Epidermal melanocyte (primary cell): Measurements from ENCODE around the gene PDHX.
A peak's percentile ranks its signal among the peaks of the same experiment; 100 is the strongest.

Experiments used
- DNase-seq: peaks from one replicate; pipeline ENCODE4 v3.0.0; 2011; ENCODE audit warnings: low spot score; ENCODE audit not compliant: insufficient read length

PDHX gene

GRCh38 chr11:34988294-34989255, 72.2 kb downstream of the PDHX start:
- no peak for DNase-seq

GRCh38 chr11:34990916-34991315, 74.5 kb downstream of the PDHX start:
- DNase-seq: no peak

- DNase-seq: no peak
These were observed 78.4 kb downstream of the PDHX start for GRCh38 chr11:34994854-34995253.

GRCh38 chr11:34996958-34997357, 80.5 kb downstream of the PDHX start:
- DNase-seq: no peak

- DNase-seq: peak; percentile 44
These were observed 81.6 kb downstream of the PDHX start for GRCh38 chr11:34997952-34998528.

- DNase-seq: no peak
These were observed 83.0 kb downstream of the PDHX start for GRCh38 chr11:34999453-34999852.

GRCh38 chr11:35003186-35003585, 86.8 kb downstream of the PDHX start:
- no peak for DNase-seq

GRCh38 chr11:35003658-35004057, 87.2 kb downstream of the PDHX start:
- no peak for DNase-seq

- no peak for DNase-seq
These were observed 88.8 kb downstream of the PDHX start for GRCh38 chr11:35005141-35005780.

- DNase-seq: no peak
These were observed 90.1 kb downstream of the PDHX start for GRCh38 chr11:35006389-35007128.

- DNase-seq: no peak
These were observed 90.9 kb downstream of the PDHX start for GRCh38 chr11:35007277-35007676.

GRCh38 chr11:35009191-35009943, 92.9 kb downstream of the PDHX start:
- no peak for DNase-seq

- no peak for DNase-seq
These were observed 93.5 kb downstream of the PDHX start for GRCh38 chr11:35009944-35010342.

- DNase-seq: no peak
These were observed 94.2 kb downstream of the PDHX start for GRCh38 chr11:35010654-35011053.

- no peak for DNase-seq
These were observed 95.0 kb downstream of the PDHX start for GRCh38 chr11:35011389-35011788.

GRCh38 chr11:35011944-35012343, 95.5 kb downstream of the PDHX start:
- no peak for DNase-seq

GRCh38 chr11:35012467-35013191, 96.2 kb downstream of the PDHX start:
- no peak for DNase-seq

GRCh38 chr11:35013514-35014233, 97.3 kb downstream of the PDHX start:
- no peak for DNase-seq

- peak; percentile 41 for DNase-seq
These were observed 97.9 kb downstream of the PDHX start for GRCh38 chr11:35014346-35014745.
